Osteocyte (in vitro differentiated cells): ENCODE results near the gene NEK8. TPM values are rescaled to one million over a fixed set of nuclear protein-coding genes. Genes with fewer than 3 reads are reported as not detected.

Source experiments
- DNase-seq: peaks from one replicate; pipeline ENCODE4 v3.0.0; 2021; ENCODE audit warnings: mixed read lengths; ENCODE audit not compliant: unreplicated experiment; ENCODE audit errors: extremely low spot score
- H3K27ac Mint-ChIP-seq: one replicate; pipeline ENCODE4 v1.8.0; 2021; ENCODE audit warnings: mild to moderate bottlenecking, mixed read lengths; ENCODE audit not compliant: unreplicated experiment
- H3K27me3 Mint-ChIP-seq: one replicate; pipeline ENCODE4 v1.8.0; 2021; ENCODE audit warnings: mixed read lengths; ENCODE audit not compliant: unreplicated experiment
- H3K36me3 Mint-ChIP-seq: one replicate; pipeline ENCODE4 v1.8.0; 2021; ENCODE audit warnings: mixed read lengths; ENCODE audit not compliant: unreplicated experiment
- H3K4me1 Mint-ChIP-seq: one replicate; pipeline ENCODE4 v1.8.0; 2021; ENCODE audit warnings: mixed read lengths; ENCODE audit not compliant: unreplicated experiment
- H3K4me3 Mint-ChIP-seq: one replicate; pipeline ENCODE4 v1.8.0; 2021; ENCODE audit warnings: mild to moderate bottlenecking, moderate library complexity, mixed read lengths; ENCODE audit not compliant: unreplicated experiment
- H3K9me3 Mint-ChIP-seq: one replicate; pipeline ENCODE4 v1.8.0; 2021; ENCODE audit warnings: mixed read lengths; ENCODE audit not compliant: unreplicated experiment
- total RNA-seq: library from RNA; stranded (reverse); gene quantifications from 2 replicates; pipeline ENCODE4 v1.2.1, GENCODE V29; 2021
- TF ChIP-seq, protein P1 (sequence below): fragments of 200-600 bp; sonication (generic); IDR thresholded peaks from 2 replicates; pipeline ENCODE4 v1.5.0; 2021; ENCODE audit warnings: antibody characterized with exemption, mild to moderate bottlenecking, moderate library complexity

NEK8 gene
- total RNA-seq, 1 donor from 2014 or later: 9.9 TPM

DNA sequence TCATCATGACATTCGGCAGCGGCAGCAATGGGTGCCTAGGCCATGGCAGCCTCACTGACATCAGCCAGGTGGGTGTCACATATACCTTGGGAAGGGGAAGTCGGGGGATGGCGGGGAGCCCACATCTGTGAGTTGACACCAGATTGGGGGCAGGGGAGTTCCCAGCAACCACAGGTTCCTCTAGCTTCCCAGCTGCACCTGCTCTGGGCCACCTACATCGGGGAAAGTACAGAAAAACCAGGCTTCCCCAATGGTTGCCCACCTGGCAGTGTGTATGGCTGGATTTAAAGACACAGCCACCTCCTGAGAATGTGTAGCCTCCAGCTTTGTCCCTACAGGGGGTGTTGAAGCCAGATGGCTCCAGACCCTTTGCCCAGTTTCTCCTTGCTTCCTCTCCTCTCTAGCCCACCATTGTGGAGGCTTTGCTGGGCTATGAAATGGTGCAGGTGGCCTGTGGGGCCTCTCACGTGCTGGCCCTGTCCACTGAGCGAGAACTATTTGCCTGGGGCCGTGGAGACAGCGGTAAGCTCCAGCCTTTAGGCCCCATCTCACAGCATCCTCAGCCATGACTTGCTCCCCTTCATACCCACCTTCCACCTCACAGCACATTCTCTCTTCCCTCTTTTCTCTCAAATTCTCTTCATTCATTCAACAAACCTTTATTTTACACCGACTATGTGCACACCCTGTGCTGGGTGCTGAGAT is 10.2 kb downstream of the NEK8 start:
- H3K4me3 Mint-ChIP-seq: no peak overlapping the region
- peaks cover 15% of the 10 kb centered on the region for H3K4me1 Mint-ChIP-seq
- peaks cover 2% of the 10 kb centered on the region for H3K36me3 Mint-ChIP-seq
- H3K9me3 Mint-ChIP-seq: no peaks in the 10 kb centered on the region
- DNase-seq: no peak
- H3K27me3 Mint-ChIP-seq: no peaks in the 10 kb centered on the region
- TF ChIP-seq, protein P1, sequence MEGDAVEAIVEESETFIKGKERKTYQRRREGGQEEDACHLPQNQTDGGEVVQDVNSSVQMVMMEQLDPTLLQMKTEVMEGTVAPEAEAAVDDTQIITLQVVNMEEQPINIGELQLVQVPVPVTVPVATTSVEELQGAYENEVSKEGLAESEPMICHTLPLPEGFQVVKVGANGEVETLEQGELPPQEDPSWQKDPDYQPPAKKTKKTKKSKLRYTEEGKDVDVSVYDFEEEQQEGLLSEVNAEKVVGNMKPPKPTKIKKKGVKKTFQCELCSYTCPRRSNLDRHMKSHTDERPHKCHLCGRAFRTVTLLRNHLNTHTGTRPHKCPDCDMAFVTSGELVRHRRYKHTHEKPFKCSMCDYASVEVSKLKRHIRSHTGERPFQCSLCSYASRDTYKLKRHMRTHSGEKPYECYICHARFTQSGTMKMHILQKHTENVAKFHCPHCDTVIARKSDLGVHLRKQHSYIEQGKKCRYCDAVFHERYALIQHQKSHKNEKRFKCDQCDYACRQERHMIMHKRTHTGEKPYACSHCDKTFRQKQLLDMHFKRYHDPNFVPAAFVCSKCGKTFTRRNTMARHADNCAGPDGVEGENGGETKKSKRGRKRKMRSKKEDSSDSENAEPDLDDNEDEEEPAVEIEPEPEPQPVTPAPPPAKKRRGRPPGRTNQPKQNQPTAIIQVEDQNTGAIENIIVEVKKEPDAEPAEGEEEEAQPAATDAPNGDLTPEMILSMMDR: no peak
- no peak overlapping the region for H3K27ac Mint-ChIP-seq

DNA sequence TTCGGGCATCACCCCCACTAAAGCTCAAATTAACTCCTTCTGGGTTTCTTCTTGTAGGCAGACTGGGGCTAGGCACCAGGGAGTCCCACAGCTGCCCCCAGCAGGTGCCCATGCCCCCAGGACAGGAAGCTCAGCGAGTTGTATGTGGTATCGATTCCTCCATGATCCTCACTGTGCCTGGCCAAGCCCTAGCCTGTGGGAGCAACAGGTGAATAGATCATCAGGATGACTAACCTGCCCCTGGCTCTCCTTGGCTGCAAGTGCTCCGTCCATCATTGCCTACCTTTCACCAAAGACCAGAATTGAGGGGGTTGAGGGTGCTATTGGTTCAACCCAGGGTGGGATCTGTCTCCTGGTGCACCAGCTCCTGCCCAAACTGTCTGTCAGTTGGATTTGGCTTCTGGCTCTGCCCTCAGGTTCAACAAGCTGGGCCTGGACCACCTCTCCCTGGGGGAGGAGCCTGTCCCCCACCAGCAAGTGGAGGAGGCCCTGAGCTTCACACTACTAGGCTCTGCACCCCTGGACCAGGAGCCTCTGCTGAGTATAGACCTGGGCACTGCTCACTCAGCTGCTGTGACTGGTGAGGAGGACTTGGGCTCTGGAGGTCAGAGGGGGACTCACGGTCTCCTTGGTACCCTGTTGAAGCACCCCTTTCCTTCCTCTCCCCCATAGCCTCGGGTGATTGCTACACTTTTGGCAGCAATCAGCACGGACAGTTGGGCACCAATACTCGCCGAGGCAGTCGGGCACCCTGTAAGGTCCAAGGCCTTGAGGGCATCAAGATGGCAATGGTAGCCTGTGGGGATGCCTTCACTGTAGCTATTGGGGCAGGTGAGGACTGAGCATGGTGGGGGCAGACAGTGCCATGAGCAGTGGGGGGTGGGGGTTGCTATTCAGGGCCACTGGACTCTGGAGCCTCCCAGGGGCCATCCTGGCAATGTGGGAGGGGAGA is 12.1 kb downstream of the NEK8 start:
- Mint-ChIP-seq H3K4me1 (peaks cover 20% of the 10 kb centered on the region), H3K27me3 (no peaks in the 10 kb centered on the region), H3K27ac (no peak overlapping the region), H3K9me3 (no peaks in the 10 kb centered on the region), H3K4me3 (no peak overlapping the region), H3K36me3 (peaks cover 2% of the 10 kb centered on the region)
- no peak for DNase-seq
- TF ChIP-seq, protein P1: no peak

DNA sequence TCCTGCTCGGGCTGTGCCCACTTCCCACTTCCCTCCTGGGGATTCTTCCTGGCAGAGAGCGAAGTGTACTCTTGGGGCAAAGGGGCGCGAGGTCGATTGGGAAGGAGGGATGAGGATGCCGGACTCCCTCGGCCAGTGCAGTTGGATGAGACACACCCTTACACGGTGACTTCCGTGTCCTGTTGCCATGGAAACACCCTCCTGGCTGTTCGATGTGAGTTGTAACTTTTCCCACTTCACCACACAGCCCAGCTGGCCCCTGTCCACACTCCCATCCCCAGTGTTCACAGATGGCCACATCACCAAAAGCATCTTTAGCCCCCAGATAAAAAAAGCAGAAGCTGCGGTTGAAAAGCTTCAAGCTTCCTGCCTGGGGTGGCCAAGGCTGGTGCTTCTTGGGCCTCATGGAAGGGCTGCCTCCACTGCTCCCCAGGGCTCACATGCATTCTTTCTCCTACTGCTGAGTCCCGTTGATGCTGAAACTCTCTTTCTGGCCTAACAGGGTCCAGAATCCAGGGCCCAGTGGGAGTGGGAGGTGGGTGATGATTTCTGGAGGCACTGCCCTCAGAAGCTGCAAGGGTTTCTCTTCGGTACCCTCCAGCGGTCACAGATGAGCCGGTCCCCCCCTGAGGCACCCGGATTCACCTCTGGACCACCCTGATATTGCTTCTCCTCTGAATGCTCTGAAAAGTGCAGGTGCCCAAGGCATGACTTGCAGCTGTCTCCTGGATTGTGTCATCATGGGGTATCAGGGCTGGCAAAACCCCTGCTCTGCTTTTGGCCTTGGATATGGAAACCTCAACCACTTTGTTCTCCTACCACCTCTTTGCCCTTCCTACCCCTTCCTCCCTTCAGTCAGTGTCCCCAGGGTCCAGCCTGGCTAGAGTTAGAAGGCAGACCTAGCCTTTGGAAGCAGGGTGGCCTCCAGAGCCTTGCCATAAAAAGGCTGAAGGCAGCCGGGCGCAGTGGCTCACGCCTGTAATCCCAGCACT is 13.1 kb downstream of the NEK8 start:
- DNase-seq: no peak
- Mint-ChIP-seq H3K36me3 (peaks cover 2% of the 10 kb centered on the region), H3K4me1 (peaks cover 29% of the 10 kb centered on the region), H3K27ac (peak overlapping the region; percentile 23), H3K9me3 (no peaks in the 10 kb centered on the region), H3K27me3 (no peaks in the 10 kb centered on the region), H3K4me3 (no peak overlapping the region)
- TF ChIP-seq, protein P1: no peak

DNA sequence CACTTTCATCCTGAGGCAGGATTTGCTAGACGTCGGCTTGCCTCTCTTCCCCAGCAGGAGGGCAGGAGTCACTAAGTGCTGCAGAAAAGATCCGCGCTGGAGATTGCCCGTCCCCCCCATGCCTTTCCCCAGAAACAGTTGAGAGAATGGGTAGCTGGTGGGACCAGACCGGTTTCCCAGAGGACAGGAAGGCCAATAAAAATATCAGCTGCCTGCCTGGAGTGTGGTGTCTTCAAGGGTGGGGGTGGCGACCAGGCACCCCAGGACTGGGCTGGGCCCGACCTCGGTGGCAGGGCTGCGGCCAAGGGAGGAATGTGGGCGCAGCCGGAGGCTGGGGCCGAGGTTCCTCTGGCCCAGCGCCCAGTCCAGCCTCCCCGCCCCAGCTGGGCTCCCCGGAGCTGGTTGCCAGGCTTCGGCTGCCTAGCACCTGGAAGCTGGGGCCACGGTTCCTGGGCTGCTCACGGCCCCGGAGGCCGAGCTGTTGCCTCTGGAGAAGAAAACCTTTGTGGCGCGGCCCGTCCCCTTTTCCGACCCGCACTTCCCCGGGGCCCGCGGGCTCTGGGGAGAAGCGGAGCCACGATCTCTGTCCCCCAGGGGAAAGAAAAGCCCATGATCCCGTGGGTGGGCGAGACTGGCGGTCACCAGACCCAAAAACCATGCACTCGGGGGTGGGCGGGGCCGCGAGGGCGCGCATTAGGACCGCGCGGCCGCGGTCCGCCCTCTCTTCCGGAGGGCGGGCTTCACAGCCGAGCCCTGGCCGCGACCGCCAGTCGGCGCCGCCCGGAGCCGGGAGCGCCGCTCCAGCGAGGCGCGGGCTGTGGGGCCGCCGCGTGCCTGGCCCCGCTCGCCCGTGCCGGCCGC is 14.9 kb downstream of the NEK8 start, which contains the start of gene TRAF4:
Gene TRAF4, plus strand, starts transcription at position 769 of the 861 bp plus-strand sequence. CDS start 102 bp downstream, outside the sequence.
- Mint-ChIP-seq H3K4me1 (peaks cover 33% of the 10 kb centered on the region), H3K4me3 (peak within 1 kb of the TSS; percentile 89), H3K36me3 (peaks cover 6% of the 10 kb centered on the region), H3K27ac (peak within 1 kb of the TSS; percentile 89), H3K27me3 (no peaks in the 10 kb centered on the region), H3K9me3 (no peaks in the 10 kb centered on the region)
- peak; percentile 94 for DNase-seq
- TF ChIP-seq, protein P1: peak; percentile 34
